ENCODE data around the gene TRPM3.

The TRPM3 gene

DNA sequence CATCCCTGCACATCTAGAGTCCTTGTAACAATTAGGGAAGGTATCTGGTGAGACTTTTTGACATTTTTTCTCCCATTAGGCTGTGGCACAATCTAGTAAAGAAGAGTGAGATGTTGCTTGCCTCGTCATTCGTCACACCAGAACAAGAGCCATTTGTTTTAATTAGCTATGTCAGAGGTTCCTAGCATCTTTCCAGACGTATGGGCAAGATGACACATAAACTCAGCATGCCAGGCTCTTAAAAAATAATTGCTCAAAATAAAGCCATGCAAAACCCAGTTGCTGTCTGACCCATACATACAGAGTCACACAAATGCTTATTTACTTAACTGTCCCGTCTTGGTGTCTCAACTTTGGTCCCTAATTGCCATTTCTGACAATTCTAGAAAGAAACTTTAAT, 125.9 kb downstream of the TRPM3 start:
- no peak overlapping the region for H3K4me3 ChIP-seq (ENCODE audit: low read depth, low read length)
- DNase-seq (ENCODE audit: low read depth): no peak
- TF ChIP-seq MYC (IDR thresholded peaks at IDR 0.05; ENCODE audit: low read depth, low read length) (no peak), POLR2A (IDR thresholded peaks at IDR 0.05; ENCODE audit: extremely low read depth, insufficient read length) (no peak)
- TF ChIP-seq, protein P1, sequence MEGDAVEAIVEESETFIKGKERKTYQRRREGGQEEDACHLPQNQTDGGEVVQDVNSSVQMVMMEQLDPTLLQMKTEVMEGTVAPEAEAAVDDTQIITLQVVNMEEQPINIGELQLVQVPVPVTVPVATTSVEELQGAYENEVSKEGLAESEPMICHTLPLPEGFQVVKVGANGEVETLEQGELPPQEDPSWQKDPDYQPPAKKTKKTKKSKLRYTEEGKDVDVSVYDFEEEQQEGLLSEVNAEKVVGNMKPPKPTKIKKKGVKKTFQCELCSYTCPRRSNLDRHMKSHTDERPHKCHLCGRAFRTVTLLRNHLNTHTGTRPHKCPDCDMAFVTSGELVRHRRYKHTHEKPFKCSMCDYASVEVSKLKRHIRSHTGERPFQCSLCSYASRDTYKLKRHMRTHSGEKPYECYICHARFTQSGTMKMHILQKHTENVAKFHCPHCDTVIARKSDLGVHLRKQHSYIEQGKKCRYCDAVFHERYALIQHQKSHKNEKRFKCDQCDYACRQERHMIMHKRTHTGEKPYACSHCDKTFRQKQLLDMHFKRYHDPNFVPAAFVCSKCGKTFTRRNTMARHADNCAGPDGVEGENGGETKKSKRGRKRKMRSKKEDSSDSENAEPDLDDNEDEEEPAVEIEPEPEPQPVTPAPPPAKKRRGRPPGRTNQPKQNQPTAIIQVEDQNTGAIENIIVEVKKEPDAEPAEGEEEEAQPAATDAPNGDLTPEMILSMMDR (IDR thresholded peaks at IDR 0.05; ENCODE audit: low read depth, low read length): no peak
- TF ChIP-seq, protein P2, sequence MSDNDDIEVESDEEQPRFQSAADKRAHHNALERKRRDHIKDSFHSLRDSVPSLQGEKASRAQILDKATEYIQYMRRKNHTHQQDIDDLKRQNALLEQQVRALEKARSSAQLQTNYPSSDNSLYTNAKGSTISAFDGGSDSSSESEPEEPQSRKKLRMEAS (IDR thresholded peaks at IDR 0.05; ENCODE audit: low read depth, low read length): no peak

DNA sequence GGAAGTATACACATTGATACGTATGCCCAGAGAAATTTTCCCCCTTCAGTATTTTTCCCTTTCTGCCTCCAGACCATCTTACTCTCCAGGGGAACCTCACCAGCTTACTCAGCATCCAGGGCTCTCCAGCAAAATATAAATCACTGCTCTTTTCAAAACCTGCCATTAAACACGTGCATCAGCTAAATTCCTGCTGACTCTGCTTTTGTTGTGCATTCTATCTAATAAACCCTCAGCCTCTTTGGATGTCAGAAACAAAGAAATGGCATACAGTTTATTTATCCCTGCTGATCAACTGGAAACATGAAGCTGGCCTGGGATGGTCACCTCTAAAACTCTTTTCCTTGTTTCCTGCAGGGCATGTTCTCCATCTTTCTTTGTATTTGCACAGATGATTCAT, 126.8 kb downstream of the TRPM3 start:
- DNase-seq (ENCODE audit: low read depth): no peak
- no peak for TF ChIP-seq POLR2A (IDR thresholded peaks at IDR 0.05; ENCODE audit: extremely low read depth, insufficient read length)
- TF ChIP-seq, protein P2 (IDR thresholded peaks at IDR 0.05; ENCODE audit: low read depth, low read length): no peak
- TF ChIP-seq MYC (IDR thresholded peaks at IDR 0.05; ENCODE audit: low read depth, low read length): no peak
- TF ChIP-seq, protein P1 (IDR thresholded peaks at IDR 0.05; ENCODE audit: low read depth, low read length): no peak
- H3K4me3 ChIP-seq (ENCODE audit: low read depth, low read length): no peak overlapping the region

DNA sequence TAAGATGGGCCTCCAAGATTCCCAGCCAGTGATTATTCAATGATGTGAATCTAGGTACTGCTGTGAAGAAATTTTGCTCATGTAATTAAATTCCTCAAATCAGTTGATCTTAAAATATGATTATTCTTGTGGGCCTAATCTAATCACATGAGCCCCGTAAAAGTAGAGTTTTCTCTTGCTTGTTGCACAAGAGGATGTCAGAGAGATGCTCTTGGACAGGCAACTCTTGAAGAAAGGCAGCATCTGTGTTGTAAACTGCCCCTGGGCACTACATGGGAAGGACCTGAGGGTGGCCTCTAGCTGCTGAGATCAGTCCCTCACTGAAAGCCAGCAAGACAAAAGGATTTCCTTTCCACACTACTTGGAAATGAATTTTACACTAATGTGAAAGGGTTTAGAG, 132.9 kb downstream of the TRPM3 start:
- TF ChIP-seq, protein P1 (IDR thresholded peaks at IDR 0.05; ENCODE audit: low read depth, low read length): no peak
- TF ChIP-seq, protein P2 (IDR thresholded peaks at IDR 0.05; ENCODE audit: low read depth, low read length): no peak
- TF ChIP-seq MYC (IDR thresholded peaks at IDR 0.05; ENCODE audit: low read depth, low read length) (no peak), POLR2A (IDR thresholded peaks at IDR 0.05; ENCODE audit: extremely low read depth, insufficient read length) (no peak)
- DNase-seq (ENCODE audit: low read depth): no peak
- H3K4me3 ChIP-seq (ENCODE audit: low read depth, low read length): no peak overlapping the region

DNA sequence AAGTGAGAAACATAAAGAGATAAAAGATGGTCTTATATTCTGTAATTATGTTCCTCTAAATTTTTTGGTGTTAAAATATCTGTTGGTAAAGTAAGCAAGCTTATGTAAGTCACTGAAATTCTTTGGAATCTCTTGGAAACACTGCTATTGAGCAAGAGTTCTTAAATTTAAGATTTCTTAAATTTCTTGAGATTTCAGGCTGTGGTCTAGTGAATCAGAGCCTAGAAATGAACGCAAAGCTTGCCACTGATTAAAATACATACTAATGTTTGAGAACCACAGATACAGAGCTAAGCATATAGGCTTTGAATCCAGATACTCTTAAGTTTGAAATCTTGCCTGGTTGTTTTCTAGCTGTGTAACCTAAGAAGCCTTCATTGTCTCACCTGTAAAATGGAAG, 133.4 kb downstream of the TRPM3 start:
- TF ChIP-seq, protein P2 (IDR thresholded peaks at IDR 0.05; ENCODE audit: low read depth, low read length): no peak
- TF ChIP-seq POLR2A (IDR thresholded peaks at IDR 0.05; ENCODE audit: extremely low read depth, insufficient read length) (no peak), MYC (IDR thresholded peaks at IDR 0.05; ENCODE audit: low read depth, low read length) (no peak)
- TF ChIP-seq, protein P1 (IDR thresholded peaks at IDR 0.05; ENCODE audit: low read depth, low read length): no peak
- H3K4me3 ChIP-seq (ENCODE audit: low read depth, low read length): no peak overlapping the region
- no peak for DNase-seq (ENCODE audit: low read depth)

DNA sequence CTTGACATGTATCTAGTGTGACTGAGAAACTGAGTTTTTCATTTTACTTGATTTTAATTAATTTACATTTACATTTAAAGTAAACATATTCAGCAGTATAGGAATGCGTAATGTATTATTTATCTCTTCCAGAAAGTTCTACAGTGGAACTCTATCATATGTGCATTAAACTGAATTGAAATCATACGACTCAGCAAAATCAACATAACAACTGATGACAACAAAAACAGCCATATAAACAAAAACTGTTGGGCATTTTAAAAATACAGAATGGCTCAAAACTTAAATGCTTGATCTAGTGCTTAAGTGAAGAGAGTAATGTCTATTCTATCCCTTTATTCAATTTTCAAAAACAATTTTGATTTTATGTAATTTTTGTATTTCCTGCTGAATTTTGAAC, 134.4 kb downstream of the TRPM3 start:
- TF ChIP-seq MYC (IDR thresholded peaks at IDR 0.05; ENCODE audit: low read depth, low read length) (no peak), POLR2A (IDR thresholded peaks at IDR 0.05; ENCODE audit: extremely low read depth, insufficient read length) (no peak)
- TF ChIP-seq, protein P2 (IDR thresholded peaks at IDR 0.05; ENCODE audit: low read depth, low read length): no peak
- TF ChIP-seq, protein P1 (IDR thresholded peaks at IDR 0.05; ENCODE audit: low read depth, low read length): no peak
- no peak for DNase-seq (ENCODE audit: low read depth)
- H3K4me3 ChIP-seq (ENCODE audit: low read depth, low read length): no peak overlapping the region
